ENCODE results near the gene TTC31.

GRCh38 chr2:74496997-74497776 is 14.3 kb downstream of the TTC31 start:
- TF ChIP-seq CTCF (IDR thresholded peaks at IDR 0.05) (no peak), IRF1 (CRISPR knock-in tag; IDR thresholded peaks at IDR 0.05) (no peak), OVOL2 (CRISPR knock-in tag; IDR thresholded peaks at IDR 0.05; ENCODE audit: borderline replicate concordance) (no peak), TEAD4 (CRISPR knock-in tag; IDR thresholded peaks at IDR 0.05) (no peak), NFYB (CRISPR knock-in tag; conservative IDR thresholded peaks at IDR 0.05; ENCODE audit: low read depth) (no peak), FOXJ3 (CRISPR knock-in tag; IDR thresholded peaks at IDR 0.05; ENCODE audit: borderline replicate concordance) (no peak), HMGXB4 (CRISPR knock-in tag; IDR thresholded peaks at IDR 0.05) (no peak), ZNF121 (CRISPR knock-in tag; IDR thresholded peaks at IDR 0.05) (no peak), ELF4 (CRISPR knock-in tag; IDR thresholded peaks at IDR 0.05; ENCODE audit: low read depth) (no peak)
